Measurements from ENCODE around the gene OR4P4.

Gene OR4P4

DNA sequence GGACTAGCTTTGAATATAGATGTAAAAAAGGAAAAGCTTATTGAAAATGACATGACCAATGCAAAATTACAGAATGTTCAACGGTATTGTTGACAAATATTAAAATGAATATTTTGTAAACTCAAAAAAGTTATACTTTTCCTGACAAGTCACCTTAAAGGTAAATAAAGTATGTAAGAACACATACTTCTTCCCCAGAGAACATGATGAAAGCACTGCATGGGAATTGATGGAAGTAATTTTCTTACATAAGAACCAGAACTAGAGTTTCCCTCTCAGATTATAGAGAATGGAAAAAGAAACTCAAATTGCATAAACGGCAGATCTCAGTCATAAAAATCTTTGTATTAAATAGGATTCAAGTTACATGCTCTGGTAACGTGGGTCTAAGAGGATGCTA lies at the start of gene OR4P4:
OR4P4 (plus strand) TSS at position 301 of the 400 bp plus-strand sequence.
- DNase-seq, result no peak

DNA sequence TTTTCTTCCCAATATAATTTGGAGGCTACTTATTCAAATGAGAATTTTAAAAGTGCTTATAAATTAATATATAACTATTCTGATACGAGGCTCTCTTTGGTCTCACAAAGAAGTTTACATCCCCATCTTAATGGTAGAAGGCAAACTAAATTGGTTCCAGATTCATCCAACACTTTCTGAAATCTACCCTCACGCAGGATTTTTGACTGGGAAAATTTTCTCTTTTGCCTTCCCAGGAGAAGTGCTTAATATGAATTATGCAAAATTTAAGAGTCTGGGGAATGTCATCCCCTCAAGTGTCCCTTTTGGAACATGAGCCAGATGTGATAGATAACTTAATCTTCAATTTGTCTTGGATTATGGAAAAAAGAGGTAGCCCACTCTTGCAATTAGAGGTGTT lies 27.4 kb upstream of the OR4P4 start, which contains the start of gene OR4C11:
OR4C11 (minus strand) TSS at position 101 of the 400 bp plus-strand sequence. CDS start 3,272 bp downstream, outside the sequence.
- DNase-seq, result no peak

DNA sequence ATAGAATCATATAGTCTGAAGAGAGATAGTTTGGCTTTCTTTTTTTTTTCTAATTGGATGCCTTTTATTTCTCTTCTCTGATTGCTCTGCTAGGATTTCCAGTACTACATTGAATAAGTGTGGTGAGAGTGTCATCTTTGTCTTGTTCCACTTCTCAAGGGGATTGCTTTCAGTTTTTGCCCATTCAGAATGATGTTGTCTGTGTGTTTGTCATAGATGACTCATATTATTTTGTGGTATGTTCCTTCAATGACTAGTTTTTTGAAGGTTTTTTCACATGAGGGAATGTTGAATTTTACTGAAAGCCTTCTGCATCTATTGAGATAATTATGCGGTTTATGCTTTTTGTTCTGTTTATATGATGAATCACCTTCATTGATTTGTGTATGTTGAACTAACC lies 10.4 kb upstream of the OR4P4 start:
- DNase-seq, result no peak

DNA sequence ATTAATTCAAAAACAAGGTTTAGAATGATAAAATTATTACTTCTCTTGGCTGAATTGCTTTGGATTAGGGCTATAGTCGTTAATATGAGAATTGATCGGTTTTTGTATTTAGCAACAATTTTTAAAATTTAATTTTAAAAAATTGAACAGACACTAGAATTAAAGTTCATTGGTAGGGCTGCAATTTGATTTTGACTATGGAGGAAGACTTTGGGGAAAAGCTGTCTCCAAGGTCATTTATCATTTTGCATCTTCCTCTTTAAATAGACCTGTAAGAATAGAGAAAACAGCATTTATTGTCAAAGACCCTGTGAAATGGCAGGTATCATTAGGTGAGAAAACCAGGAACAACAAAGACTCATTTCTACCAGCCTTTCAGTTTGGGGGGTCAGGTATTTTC lies 13.1 kb downstream of the OR4P4 start, which contains the start of gene OR4S2:
OR4S2 (plus strand) TSS at position 301 of the 400 bp plus-strand sequence. CDS start 2,577 bp downstream, outside the sequence.
- DNase-seq, result no peak

DNA sequence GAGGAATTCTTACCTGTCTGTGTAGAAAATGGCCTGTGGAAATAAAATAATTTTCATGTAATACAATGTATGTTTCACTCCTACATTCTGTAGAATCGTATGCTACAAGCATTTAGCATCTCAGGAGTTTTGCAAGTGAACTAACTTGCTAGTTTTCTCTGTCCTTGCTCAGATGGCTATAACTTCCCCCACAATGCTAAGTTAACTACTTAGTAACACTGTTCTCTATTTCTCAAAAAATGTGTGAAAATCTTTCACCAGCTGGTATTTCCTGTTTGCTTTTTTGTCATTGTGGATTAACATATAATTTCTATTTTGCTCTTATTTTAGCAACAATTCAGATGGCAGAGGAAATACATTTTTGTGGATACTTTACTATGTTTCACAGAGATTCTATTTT lies 17.6 kb downstream of the OR4P4 start:
- DNase-seq, result no peak

DNA sequence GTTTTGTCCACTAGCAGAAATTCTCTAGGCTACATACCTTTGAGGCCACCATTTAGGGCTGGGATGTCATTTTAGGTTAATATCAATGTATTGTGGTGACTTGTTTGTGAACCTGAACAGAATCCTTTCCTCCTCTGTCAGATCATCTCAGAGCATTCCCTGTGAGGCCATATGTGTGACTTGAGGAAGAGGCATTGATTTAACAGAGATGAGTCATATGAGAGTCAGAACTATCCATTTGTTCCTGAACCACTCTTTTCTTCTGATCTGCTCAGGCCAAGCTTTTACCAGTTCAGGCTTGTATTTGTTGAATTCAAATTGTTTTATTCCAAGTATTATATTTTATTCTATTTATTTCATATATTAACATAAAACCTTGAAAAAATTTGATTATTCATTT lies 20.2 kb downstream of the OR4P4 start:
- DNase-seq, result no peak

DNA sequence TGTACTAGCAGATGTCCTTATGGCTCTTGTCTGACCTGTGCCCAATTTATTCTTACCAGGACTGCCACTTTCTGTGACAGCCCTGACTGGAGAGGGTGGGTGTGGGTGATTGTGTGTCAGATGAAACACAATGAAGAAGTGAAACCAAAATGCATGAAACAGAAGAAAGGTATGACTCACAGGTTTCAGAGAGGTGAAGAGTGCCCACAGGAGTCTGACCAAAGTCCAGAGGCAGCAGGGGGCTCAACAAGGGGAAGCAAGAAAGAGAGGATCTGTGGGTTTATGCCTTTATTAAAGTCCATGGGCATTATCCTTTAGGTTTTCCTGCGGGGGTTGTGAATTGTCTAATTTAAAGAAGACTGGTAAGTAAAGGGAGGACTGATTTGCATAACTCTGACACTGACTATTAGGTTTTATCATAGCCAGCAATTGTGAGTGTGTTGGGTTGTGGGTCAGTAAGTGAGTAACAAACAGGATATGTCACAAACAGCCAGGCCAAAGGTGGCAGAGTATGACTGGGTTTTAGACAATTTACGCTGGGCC lies 23.2 kb downstream of the OR4P4 start:
- no peak for DNase-seq

DNA sequence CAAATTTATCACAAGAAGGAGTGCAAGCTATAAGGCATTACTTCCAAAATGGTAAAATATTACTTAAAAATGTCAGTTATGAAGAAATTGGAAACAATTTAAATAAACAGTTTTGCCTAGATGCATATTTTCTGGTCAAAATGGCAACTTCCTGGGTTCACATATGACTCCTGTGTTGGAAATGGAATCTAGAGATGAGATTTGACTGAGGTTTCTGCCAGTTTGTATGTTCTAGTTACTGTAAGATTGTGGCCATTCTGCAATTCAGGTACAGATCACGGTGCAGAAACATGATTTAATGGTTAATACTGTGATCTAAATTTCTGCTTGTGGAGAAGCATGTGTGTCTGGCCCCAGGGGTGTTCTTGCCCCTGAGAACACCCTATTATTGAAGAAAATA lies 23.7 kb downstream of the OR4P4 start:
- no peak for DNase-seq

DNA sequence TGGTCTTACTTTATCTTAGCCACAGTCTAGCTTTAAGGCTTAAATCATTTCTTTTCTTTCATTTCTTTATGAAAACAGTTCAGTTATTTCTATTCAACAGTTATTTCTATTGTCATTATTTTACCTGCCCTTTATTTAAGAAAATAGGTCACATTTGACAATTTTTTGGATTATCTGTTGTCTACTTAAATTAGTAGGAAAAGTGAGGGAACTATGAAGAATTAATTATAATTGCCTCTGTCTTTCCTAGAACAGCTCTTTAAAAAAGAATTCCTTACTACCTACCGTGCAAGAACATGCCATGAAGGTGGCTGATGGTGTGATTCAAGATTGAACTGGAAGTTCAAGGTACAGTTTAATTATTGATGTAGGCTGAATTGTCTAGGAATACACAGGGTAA lies 27.0 kb downstream of the OR4P4 start, which contains the start of gene OR4C6:
OR4C6 (plus strand) TSS at position 301 of the 400 bp plus-strand sequence. CDS start 2,966 bp downstream, outside the sequence.
- no peak for DNase-seq

DNA sequence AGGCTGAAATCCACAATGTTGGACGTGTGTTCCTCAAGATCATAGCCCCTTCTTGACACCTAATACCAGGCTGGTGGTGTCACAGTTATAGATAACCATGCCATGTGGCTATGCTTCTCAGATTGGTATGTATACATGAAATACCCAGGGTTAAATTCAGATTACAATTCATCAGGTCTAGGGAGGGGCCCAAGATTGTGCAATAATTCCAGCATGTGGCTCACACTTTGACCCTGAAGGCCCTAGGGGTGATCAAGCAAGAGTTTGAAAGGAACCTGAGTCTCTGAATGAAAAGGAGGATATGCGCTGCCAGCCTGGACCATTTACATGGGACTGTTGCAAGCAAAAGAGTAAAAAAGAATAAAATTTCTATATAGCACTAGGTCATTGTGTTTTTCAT lies 34.5 kb downstream of the OR4P4 start:
- no peak for DNase-seq

DNA sequence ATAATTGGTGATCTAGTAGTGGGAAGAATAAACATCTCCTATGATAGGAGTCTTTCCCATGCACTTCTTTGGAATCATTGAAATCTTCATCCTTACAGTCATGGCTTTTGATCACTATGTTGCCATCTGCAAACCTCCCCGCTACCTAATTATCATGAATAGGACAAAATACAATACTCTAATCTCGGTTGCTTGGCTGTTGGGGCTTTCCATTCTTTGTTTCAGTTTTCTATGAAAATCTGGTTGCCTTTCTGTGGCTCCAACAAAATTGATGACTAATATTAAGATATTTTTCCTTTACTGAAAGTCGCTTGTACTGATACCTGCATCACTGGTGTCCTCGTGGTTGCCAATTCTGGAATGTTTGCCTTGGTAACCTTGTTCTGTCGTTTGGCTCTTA lies 38.9 kb downstream of the OR4P4 start:
- DNase-seq, result no peak

Data from DMS153 (cell line).